ENCODE data around the gene PRAC2. TPM values are rescaled to one million over a fixed set of nuclear protein-coding genes. Genes with fewer than 3 reads are reported as not detected.

The PRAC2 gene
- total RNA-seq, 1 experiment from 2014 or later, result not detected

DNA sequence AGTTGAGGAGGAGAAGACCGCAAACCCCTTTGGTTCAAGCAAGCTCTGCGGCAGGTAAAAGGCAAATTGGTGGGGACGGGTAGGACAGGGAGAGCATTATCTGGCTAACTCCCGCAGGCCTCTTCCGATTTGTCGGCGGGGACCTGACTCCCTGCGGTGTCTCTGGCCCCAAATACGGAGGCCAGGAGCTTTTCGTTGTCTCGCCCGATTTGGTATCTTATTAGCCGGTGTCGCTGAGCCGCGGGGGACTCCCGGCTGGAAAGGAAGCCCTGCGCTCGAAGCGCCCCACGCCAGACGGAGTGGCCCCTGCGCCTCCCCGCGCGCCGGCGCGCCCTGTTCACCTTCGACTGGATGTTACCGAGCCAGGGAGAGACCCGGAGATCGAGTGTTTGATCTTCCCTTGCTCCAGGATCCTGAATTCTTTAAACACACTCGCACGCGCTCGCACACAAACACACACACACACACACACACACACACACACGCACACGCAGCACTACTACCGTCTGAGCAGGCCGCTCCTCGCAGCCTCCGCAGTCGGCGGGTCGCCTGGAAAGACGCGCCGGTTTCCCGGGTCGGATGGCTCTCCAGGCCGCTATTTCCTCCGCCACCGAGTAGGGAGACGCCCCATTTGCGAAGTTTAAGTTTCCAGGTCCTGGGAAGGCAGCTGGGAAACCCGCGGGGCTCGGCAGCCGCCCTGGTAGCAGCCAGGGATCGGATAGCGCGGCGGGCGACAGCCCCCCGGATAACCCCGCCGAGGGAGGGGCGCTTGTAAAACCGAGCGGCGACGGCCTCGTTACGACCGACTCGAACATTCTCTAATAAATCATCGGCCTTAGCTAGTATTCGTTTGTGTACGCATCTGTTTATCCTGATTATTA lies 4.0 kb upstream of the PRAC2 start:
- POLR2A ChIA-PET, result interaction anchor here (0.6 kb wide), 1 partner anchor 665 kb away, joined by 4 read pairs; no protein-coding TSS in a partner anchor
- H3K9me3 ChIP-seq (ENCODE audit: control insufficient read depth, insufficient read depth, low read depth, low read length), result no peaks in the 10 kb centered on the region
- intact Hi-C loops (cut with micrococcal nuclease; ENCODE audit: unreplicated experiment) (no loop called here), in situ Hi-C loops (cut with HindIII; ENCODE audit: low pct_unique_long_range_greater_than_20kb, low sequenced_read_pairs) (no loop called here)
- no peak for DNase-seq (ENCODE audit: low read depth, low spot score)
- no peaks in the 10 kb centered on the region for H3K36me3 ChIP-seq (ENCODE audit: control insufficient read depth, insufficient read depth, low read length)
- CTCF ChIA-PET, result interaction anchor here (0.6 kb wide), 2 partner anchors 22 to 46 kb away, joined by 3 to 6 read pairs; no protein-coding TSS in a partner anchor
- no peak overlapping the region for H3K4me3 ChIP-seq (ENCODE audit: low read depth in 2 of 2, low read length in 2 of 2)
- H3K27ac ChIP-seq (ENCODE audit: low read length), result no peak overlapping the region
- no TSS peak for BruUV-seq (replicated peaks)
- ATAC-seq, result no peak
- H3K4me1 ChIP-seq (ENCODE audit: control insufficient read depth, insufficient read depth, low read length), result no peaks in the 10 kb centered on the region; the same call in 1 of the 2 replicates
- TF ChIP-seq POLR2AphosphoS5 (IDR thresholded peaks at IDR 0.05; ENCODE audit: low read depth, low read length) (no peak), SIN3A (IDR thresholded peaks at IDR 0.05; ENCODE audit: borderline replicate concordance, insufficient read depth, low read depth, low read length) (no peak), TCF7L2 (IDR thresholded peaks at IDR 0.05; ENCODE audit: low read depth, low read length) (no peak)
- TF ChIP-seq, protein P1, sequence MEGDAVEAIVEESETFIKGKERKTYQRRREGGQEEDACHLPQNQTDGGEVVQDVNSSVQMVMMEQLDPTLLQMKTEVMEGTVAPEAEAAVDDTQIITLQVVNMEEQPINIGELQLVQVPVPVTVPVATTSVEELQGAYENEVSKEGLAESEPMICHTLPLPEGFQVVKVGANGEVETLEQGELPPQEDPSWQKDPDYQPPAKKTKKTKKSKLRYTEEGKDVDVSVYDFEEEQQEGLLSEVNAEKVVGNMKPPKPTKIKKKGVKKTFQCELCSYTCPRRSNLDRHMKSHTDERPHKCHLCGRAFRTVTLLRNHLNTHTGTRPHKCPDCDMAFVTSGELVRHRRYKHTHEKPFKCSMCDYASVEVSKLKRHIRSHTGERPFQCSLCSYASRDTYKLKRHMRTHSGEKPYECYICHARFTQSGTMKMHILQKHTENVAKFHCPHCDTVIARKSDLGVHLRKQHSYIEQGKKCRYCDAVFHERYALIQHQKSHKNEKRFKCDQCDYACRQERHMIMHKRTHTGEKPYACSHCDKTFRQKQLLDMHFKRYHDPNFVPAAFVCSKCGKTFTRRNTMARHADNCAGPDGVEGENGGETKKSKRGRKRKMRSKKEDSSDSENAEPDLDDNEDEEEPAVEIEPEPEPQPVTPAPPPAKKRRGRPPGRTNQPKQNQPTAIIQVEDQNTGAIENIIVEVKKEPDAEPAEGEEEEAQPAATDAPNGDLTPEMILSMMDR (IDR thresholded peaks at IDR 0.05), result no peak
- TF ChIP-seq, protein P2, sequence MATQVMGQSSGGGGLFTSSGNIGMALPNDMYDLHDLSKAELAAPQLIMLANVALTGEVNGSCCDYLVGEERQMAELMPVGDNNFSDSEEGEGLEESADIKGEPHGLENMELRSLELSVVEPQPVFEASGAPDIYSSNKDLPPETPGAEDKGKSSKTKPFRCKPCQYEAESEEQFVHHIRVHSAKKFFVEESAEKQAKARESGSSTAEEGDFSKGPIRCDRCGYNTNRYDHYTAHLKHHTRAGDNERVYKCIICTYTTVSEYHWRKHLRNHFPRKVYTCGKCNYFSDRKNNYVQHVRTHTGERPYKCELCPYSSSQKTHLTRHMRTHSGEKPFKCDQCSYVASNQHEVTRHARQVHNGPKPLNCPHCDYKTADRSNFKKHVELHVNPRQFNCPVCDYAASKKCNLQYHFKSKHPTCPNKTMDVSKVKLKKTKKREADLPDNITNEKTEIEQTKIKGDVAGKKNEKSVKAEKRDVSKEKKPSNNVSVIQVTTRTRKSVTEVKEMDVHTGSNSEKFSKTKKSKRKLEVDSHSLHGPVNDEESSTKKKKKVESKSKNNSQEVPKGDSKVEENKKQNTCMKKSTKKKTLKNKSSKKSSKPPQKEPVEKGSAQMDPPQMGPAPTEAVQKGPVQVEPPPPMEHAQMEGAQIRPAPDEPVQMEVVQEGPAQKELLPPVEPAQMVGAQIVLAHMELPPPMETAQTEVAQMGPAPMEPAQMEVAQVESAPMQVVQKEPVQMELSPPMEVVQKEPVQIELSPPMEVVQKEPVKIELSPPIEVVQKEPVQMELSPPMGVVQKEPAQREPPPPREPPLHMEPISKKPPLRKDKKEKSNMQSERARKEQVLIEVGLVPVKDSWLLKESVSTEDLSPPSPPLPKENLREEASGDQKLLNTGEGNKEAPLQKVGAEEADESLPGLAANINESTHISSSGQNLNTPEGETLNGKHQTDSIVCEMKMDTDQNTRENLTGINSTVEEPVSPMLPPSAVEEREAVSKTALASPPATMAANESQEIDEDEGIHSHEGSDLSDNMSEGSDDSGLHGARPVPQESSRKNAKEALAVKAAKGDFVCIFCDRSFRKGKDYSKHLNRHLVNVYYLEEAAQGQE (IDR thresholded peaks at IDR 0.05; ENCODE audit: insufficient read depth in 1 of 2, low read depth in 2 of 2, low read length in 1 of 2), result no peak
- no peaks in the 10 kb centered on the region for H3K27me3 ChIP-seq (ENCODE audit: control insufficient read depth, insufficient read depth, low read length)

- ATAC-seq (no peak), DNase-seq (ENCODE audit: low read depth, low spot score) (no peak)
- no peaks in the 10 kb centered on the region; the same call in 1 of the 2 replicates for H3K4me1 ChIP-seq (ENCODE audit: control insufficient read depth, insufficient read depth, low read length)
- no peaks in the 10 kb centered on the region for H3K9me3 ChIP-seq (ENCODE audit: control insufficient read depth, insufficient read depth, low read depth, low read length)
- in situ Hi-C loops (cut with HindIII; ENCODE audit: low pct_unique_long_range_greater_than_20kb, low sequenced_read_pairs) (no loop called here), intact Hi-C loops (cut with micrococcal nuclease; ENCODE audit: unreplicated experiment) (loop anchor here (5.0 kb wide), 1 partner anchor 42 kb away; no protein-coding TSS in a partner anchor)
- POLR2A ChIA-PET, result interaction anchor here (0.6 kb wide), 1 partner anchor 666 kb away, joined by 4 read pairs; no protein-coding TSS in a partner anchor
- H3K27ac ChIP-seq (ENCODE audit: low read length), result no peak overlapping the region
- BruUV-seq (replicated peaks), result no TSS peak
- CTCF ChIA-PET, result interaction anchor here (0.6 kb wide), 1 partner anchor 21 kb away, joined by 6 read pairs; no protein-coding TSS in a partner anchor
- H3K27me3 ChIP-seq (ENCODE audit: control insufficient read depth, insufficient read depth, low read length), result no peaks in the 10 kb centered on the region
- TF ChIP-seq, protein P1 (IDR thresholded peaks at IDR 0.05), result no peak
- no peak for TF ChIP-seq SIN3A (IDR thresholded peaks at IDR 0.05; ENCODE audit: borderline replicate concordance, insufficient read depth, low read depth, low read length)
- no peak for TF ChIP-seq TCF7L2 (IDR thresholded peaks at IDR 0.05; ENCODE audit: low read depth, low read length)
- H3K36me3 ChIP-seq (ENCODE audit: control insufficient read depth, insufficient read depth, low read length), result no peaks in the 10 kb centered on the region
- no peak overlapping the region for H3K4me3 ChIP-seq (ENCODE audit: low read depth in 2 of 2, low read length in 2 of 2)
These were observed 3.2 kb upstream of the PRAC2 start for GRCh38 chr17:48719642-48720265.
